Measurements from ENCODE around the gene HMGCS1.
"Not testable (repeated sequence)": the region's sequence is repeated elsewhere in the genome, so short reads cannot be mapped to it uniquely, and the experiment has no call there.

HMGCS1 gene

DNA sequence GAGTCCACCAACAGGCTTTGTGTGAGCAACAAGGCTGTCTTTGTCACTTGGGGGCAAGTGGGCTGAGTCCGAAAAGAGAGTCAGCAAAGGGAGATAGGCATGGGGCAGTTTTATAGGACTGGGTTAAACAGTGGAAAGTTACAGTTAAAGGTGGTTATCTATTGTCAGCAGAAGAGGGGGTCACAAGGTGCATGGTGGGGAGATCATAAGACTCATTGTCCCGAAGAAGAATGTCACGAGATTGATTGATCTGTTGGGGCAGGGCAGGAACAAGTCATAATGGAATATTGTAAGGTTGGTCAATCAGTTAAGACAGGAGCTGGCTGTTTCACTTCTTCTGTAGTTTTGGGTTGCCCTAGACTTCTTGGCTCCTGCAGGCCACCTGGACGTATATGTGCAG lies 7.6 kb upstream of the HMGCS1 start:
- no peak for FAIRE-seq
- no peak for DNase-seq (ENCODE audit: insufficient read length, low spot score)
- no peak for TF ChIP-seq POLR2A (IDR thresholded peaks at IDR 0.05; ENCODE audit: low read depth, low read length)

DNA sequence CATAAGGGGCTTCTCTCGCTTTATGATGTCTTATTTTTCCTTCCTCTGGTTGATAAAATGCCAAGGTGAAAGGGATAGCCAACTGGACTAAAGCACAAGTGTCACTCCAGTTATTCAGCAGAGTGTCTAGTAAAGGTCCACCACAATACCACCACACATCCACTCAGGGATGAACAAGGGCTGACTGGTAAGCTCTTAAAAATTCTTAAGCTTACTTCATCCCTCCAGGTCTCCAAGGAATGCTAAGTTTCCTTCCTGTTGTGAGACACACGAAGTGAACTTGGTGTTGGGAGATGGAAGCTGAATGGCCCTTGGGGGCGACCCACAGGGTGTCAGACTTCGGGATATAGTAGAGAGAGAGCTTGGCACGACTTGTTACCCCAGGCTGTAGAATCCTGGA lies 3.2 kb upstream of the HMGCS1 start:
- FAIRE-seq (no peak), DNase-seq (ENCODE audit: insufficient read length, low spot score) (no peak)
- no peak for TF ChIP-seq POLR2A (IDR thresholded peaks at IDR 0.05; ENCODE audit: low read depth, low read length)

- FAIRE-seq = no peak
Observed at GRCh38 chr5:43315682-43316081, 2.5 kb upstream of the HMGCS1 start.

DNA sequence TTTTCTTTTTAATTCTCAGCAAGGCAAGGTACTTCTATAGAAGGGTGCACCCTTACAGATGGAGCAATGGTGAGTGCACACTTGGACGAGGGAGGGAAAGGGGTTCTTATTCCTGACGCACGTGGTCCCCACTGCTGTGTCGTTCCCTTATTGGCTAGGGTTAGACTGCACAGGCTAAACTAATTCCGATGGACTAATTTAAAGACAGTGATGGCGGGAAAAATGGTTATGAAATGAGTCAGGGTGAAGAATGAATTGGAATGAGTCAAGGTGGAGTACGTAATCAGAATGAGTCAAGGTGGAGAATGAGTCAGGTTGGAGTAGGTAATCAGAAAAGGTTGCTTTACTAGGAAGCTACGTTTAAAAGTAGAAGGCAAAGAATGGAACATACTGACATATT lies 2.1 kb upstream of the HMGCS1 start:
- FAIRE-seq (peak; percentile 60), DNase-seq (ENCODE audit: insufficient read length, low spot score) (no peak)
- no peak for TF ChIP-seq POLR2A (IDR thresholded peaks at IDR 0.05; ENCODE audit: low read depth, low read length)

More at GRCh38 chr5:43315682-43316081, 2.5 kb upstream of the HMGCS1 start:
- no peak for DNase-seq (ENCODE audit: insufficient read length, low spot score)
- TF ChIP-seq POLR2A (IDR thresholded peaks at IDR 0.05; ENCODE audit: low read depth, low read length) = no peak

DNA sequence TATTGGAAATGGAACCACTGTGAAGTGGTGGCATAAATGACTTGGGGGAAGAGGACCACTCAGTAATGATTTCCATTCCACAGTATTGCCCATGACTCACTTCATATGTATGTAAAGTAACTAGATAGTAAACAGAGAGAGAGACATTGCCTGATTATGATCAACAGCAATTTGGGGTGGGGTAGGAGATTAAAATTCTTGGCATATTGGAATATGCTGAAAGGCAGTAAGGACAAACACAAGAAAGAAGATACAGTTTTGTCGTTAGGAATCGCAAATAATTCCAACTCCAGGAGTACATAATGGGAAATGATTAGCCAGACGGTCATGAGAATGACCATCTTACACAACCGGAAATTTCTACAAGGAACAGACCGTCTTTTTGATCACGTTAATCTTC lies 1.5 kb upstream of the HMGCS1 start:
- DNase-seq (ENCODE audit: insufficient read length, low spot score) (no peak), FAIRE-seq (no peak)
- TF ChIP-seq POLR2A (IDR thresholded peaks at IDR 0.05; ENCODE audit: low read depth, low read length) = no peak

- no peak for FAIRE-seq
- DNase-seq (ENCODE audit: insufficient read length, low spot score) = peak; percentile 9
- TF ChIP-seq POLR2A (IDR thresholded peaks at IDR 0.05; ENCODE audit: low read depth, low read length) = no peak
Observed at GRCh38 chr5:43313854-43314457, 744 bp upstream of the HMGCS1 start.

- TF ChIP-seq POLR2A (IDR thresholded peaks at IDR 0.05; ENCODE audit: low read depth, low read length) = no peak
- no peak for FAIRE-seq
- peak; percentile 12 for DNase-seq (ENCODE audit: insufficient read length, low spot score)
Observed at GRCh38 chr5:43312699-43313034, 545 bp downstream of the HMGCS1 start.

- TF ChIP-seq POLR2A (IDR thresholded peaks at IDR 0.05; ENCODE audit: low read depth, low read length) = no peak
- FAIRE-seq = no peak
- DNase-seq (ENCODE audit: insufficient read length, low spot score) = no peak
Observed at GRCh38 chr5:43312076-43312661, 1.0 kb downstream of the HMGCS1 start.

- no peak for FAIRE-seq
Observed at GRCh38 chr5:43309637-43310036, 3.6 kb downstream of the HMGCS1 start.

GRCh38 chr5:43309122-43309521 lies 4.1 kb downstream of the HMGCS1 start:
- TF ChIP-seq POLR2A (IDR thresholded peaks at IDR 0.05; ENCODE audit: low read depth, low read length) = no peak
- DNase-seq (ENCODE audit: insufficient read length, low spot score) (no peak), FAIRE-seq (no peak)

More at GRCh38 chr5:43309637-43310036, 3.6 kb downstream of the HMGCS1 start:
- DNase-seq (ENCODE audit: insufficient read length, low spot score) = no peak
- no peak for TF ChIP-seq POLR2A (IDR thresholded peaks at IDR 0.05; ENCODE audit: low read depth, low read length)

DNA sequence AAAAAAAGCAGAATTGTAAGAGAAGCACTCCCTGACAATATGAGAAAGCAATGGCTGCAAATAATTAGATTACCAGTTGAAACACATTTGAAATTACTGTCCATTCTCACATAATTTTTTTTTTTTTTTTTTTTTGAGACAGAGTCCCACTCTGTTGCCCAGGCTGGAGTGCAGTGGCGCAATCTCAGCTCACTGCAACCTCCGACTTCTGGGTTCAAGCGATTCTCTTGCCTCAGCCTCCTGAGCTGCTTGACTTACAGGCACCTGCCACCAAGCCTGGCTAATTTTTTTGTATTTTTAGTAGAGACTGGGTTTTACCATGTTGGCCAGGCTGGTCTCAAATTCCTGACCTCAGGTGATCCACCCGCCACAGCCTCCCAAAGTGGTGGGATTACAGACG lies 6.3 kb downstream of the HMGCS1 start:
- not testable (repeated sequence) for DNase-seq (ENCODE audit: insufficient read length, low spot score); FAIRE-seq

- FAIRE-seq (peak; percentile 86), DNase-seq (ENCODE audit: insufficient read length, low spot score) (peak; percentile 30)
- TF ChIP-seq POLR2A (IDR thresholded peaks at IDR 0.05; ENCODE audit: low read depth, low read length) = no peak
Observed at GRCh38 chr5:43305948-43306565, 7.2 kb downstream of the HMGCS1 start.

- TF ChIP-seq POLR2A (IDR thresholded peaks at IDR 0.05; ENCODE audit: low read depth, low read length) = no peak
- FAIRE-seq = peak; percentile 65
- DNase-seq (ENCODE audit: insufficient read length, low spot score) = no peak
Observed at GRCh38 chr5:43304525-43304924, 8.7 kb downstream of the HMGCS1 start.

- no peak for DNase-seq (ENCODE audit: insufficient read length, low spot score)
- no peak for FAIRE-seq
- no peak for TF ChIP-seq POLR2A (IDR thresholded peaks at IDR 0.05; ENCODE audit: low read depth, low read length)
Observed at GRCh38 chr5:43303242-43303641, 10.0 kb downstream of the HMGCS1 start.

GRCh38 chr5:43302481-43302880 lies 10.7 kb downstream of the HMGCS1 start:
- TF ChIP-seq POLR2A (IDR thresholded peaks at IDR 0.05; ENCODE audit: low read depth, low read length) = no peak
- DNase-seq (ENCODE audit: insufficient read length, low spot score) (no peak), FAIRE-seq (peak; percentile 15)
